ENCODE measurements around the gene SLC2A11.
"Not testable (repeated sequence)": the region's sequence is repeated elsewhere in the genome, so short reads cannot be mapped to it uniquely, and the experiment has no call there.

The SLC2A11 gene

GRCh38 chr22:23847991-23848864 is 9.4 kb upstream of the SLC2A11 start:
- DNase-seq: no peak

- peak; percentile 68 for DNase-seq
Measured at GRCh38 chr22:23849009-23850006, 8.4 kb upstream of the SLC2A11 start.

- no peak for DNase-seq
Measured at GRCh38 chr22:23850136-23850611, 7.5 kb upstream of the SLC2A11 start.

GRCh38 chr22:23856721-23857605 is 712 bp upstream of the SLC2A11 start:
- DNase-seq: peak; percentile 32

- no peak for DNase-seq
Measured at GRCh38 chr22:23858484-23858815, 775 bp downstream of the SLC2A11 start.

GRCh38 chr22:23859201-23859600 is 1.5 kb downstream of the SLC2A11 start:
- no peak for DNase-seq

- not testable (repeated sequence) for DNase-seq
Measured at GRCh38 chr22:23860187-23860586, 2.5 kb downstream of the SLC2A11 start.

GRCh38 chr22:23862103-23862502 is 4.4 kb downstream of the SLC2A11 start:
- DNase-seq: peak; percentile 39

- DNase-seq: not testable (repeated sequence)
Measured at GRCh38 chr22:23864499-23865154, 7.0 kb downstream of the SLC2A11 start.

GRCh38 chr22:23868580-23868979 is 10.9 kb downstream of the SLC2A11 start:
- no peak for DNase-seq

- DNase-seq: peak; percentile 22
Measured at GRCh38 chr22:23874871-23875270, 17.2 kb downstream of the SLC2A11 start.

GRCh38 chr22:23875801-23876200 is 18.1 kb downstream of the SLC2A11 start:
- DNase-seq: no peak

- DNase-seq: no peak
Measured at GRCh38 chr22:23877566-23877965, 19.9 kb downstream of the SLC2A11 start.

GRCh38 chr22:23878219-23878618 is 20.5 kb downstream of the SLC2A11 start:
- no peak for DNase-seq

GRCh38 chr22:23882370-23882769 is 24.7 kb downstream of the SLC2A11 start:
- no peak for DNase-seq

- DNase-seq: no peak
Measured at GRCh38 chr22:23883658-23884057, 26.0 kb downstream of the SLC2A11 start.

- DNase-seq: no peak
Measured at GRCh38 chr22:23884140-23884539, 26.5 kb downstream of the SLC2A11 start.

- DNase-seq: peak; percentile 19
Measured at GRCh38 chr22:23888615-23889401, 31.1 kb downstream of the SLC2A11 start.

GRCh38 chr22:23889620-23890019 is 31.9 kb downstream of the SLC2A11 start:
- DNase-seq: no peak

GRCh38 chr22:23891726-23892125 is 34.1 kb downstream of the SLC2A11 start:
- DNase-seq: no peak

- DNase-seq: no peak
Measured at GRCh38 chr22:23892130-23892529, 34.5 kb downstream of the SLC2A11 start.
